IMR-90 (cell line): ENCODE measurements around the gene RFPL3. TPM values are rescaled to one million over a fixed set of nuclear protein-coding genes. Genes with fewer than 3 reads are reported as not detected.

Source experiments
- ATAC-seq: fragments of 200-7000 bp; cut with Tn5 transposase; 2 replicates; pipeline ENCODE4 v1.9.1; 2020; ENCODE audit warnings: low read depth, mild to moderate bottlenecking, moderate library complexity
- BruUV-seq: library from RNA; stranded (reverse); fragments of 400-500 nt; replicated peaks from 2 replicates; lab custom pipeline; 2021; lab: Mats Ljungman, UMichigan
- CTCF ChIA-PET: fragments of 300-600 bp; formaldehyde crosslinking; extraction: SDS; loops from one replicate; lab custom pipeline; 2021; ENCODE audit warnings: antibody characterized with exemption; lab: Yijun Ruan, JAX
- POLR2A ChIA-PET: fragments of 300-600 bp; sonication (Branson Sonifier 250); formaldehyde crosslinking; loops from one replicate; lab custom pipeline; 2022; ENCODE audit warnings: antibody characterized with exemption; ENCODE audit not compliant: unreplicated experiment; lab: Charles Lee
- DNase-seq: peaks from one replicate; pipeline ENCODE4 v3.0.0; 2013
- H2AFZ ChIP-seq: replicated peaks from 2 replicates; pipeline ENCODE3; 2013; ENCODE audit warnings: low read length, mild to moderate bottlenecking; ENCODE audit not compliant: poor library complexity
- H2AK5ac ChIP-seq: 2 replicates; pipeline ENCODE4 v1.6.1; 2013; ENCODE audit warnings: low read depth, low read length, inconsistent platforms
- H2AK9ac ChIP-seq: replicated peaks from 2 replicates; pipeline ENCODE3; 2013; ENCODE audit warnings: mild to moderate bottlenecking, low read depth, low read length, moderate library complexity; ENCODE audit not compliant: poor library complexity
- H2BK120ac ChIP-seq: 2 replicates; pipeline ENCODE4 v1.6.1; 2013; ENCODE audit warnings: low read depth, low read length, inconsistent platforms
- H2BK15ac ChIP-seq: 3 replicates; pipeline ENCODE4 v1.6.1; 2013; ENCODE audit warnings: low read depth, low read length, inconsistent platforms
- H2BK20ac ChIP-seq: 2 replicates; pipeline ENCODE4 v1.6.1; 2013; ENCODE audit warnings: low read depth, mild to moderate bottlenecking, inconsistent platforms, low read length, moderate library complexity
- H2BK5ac ChIP-seq: 2 replicates; pipeline ENCODE4 v1.6.1; 2013; ENCODE audit warnings: mild to moderate bottlenecking, low read depth, low read length, inconsistent platforms; ENCODE audit not compliant: poor library complexity, severe bottlenecking
- H3K14ac ChIP-seq: replicated peaks from 2 replicates; pipeline ENCODE4 v1.6.1; 2013; ENCODE audit warnings: low read depth, low read length, inconsistent platforms
- H3K18ac ChIP-seq: 2 replicates; pipeline ENCODE4 v1.6.1; 2013; ENCODE audit warnings: low read depth, low read length, control low read depth
- H3K23ac ChIP-seq: 2 replicates; pipeline ENCODE4 v1.6.1; 2013; ENCODE audit warnings: low read depth, low read length, inconsistent platforms
- H3K27ac ChIP-seq: 2 replicates; pipeline ENCODE4 v1.5.1; 2013; ENCODE audit warnings: mild to moderate bottlenecking, control low read depth, low read length; ENCODE audit not compliant: insufficient read depth
- H3K27me3 ChIP-seq: 2 replicates; pipeline ENCODE4 v1.6.1; 2013; ENCODE audit warnings: low read length; ENCODE audit not compliant: control insufficient read depth, insufficient read depth
- H3K36me3 ChIP-seq: 2 replicates; pipeline ENCODE4 v1.6.1; 2013; ENCODE audit warnings: low read length, mixed read lengths; ENCODE audit not compliant: control insufficient read depth, insufficient read depth
- H3K4ac ChIP-seq: 2 replicates; pipeline ENCODE4 v1.6.1; 2013; ENCODE audit warnings: low read depth, low read length, inconsistent platforms
- H3K4me1 ChIP-seq: 2 replicates; pipeline ENCODE4 v1.6.1; 2013; ENCODE audit warnings: low read length, mixed read lengths; ENCODE audit not compliant: control insufficient read depth, insufficient read depth
- H3K4me2 ChIP-seq: 2 replicates; pipeline ENCODE4 v1.6.1; 2013; ENCODE audit warnings: low read depth, mild to moderate bottlenecking, control low read depth, low read length, moderate library complexity
- H3K4me3 ChIP-seq: 2 replicates; pipeline ENCODE4 v1.5.1; 2013; ENCODE audit warnings: low read depth, mild to moderate bottlenecking, control low read depth, low read length, moderate library complexity; ENCODE audit not compliant: insufficient read depth
- H3K56ac ChIP-seq: 2 replicates; pipeline ENCODE4 v1.6.1; 2013; ENCODE audit warnings: low read length, inconsistent platforms; ENCODE audit not compliant: insufficient read depth; ENCODE audit errors: extremely low read depth
- H3K79me1 ChIP-seq, 2 experiments: 2 replicates each; pipeline ENCODE4 v1.6.1; 2013; ENCODE audit warnings: low read length in 2 of 2, inconsistent platforms in 1 of 2, low read depth in 1 of 2
- H3K9ac ChIP-seq: 2 replicates; pipeline ENCODE4 v1.6.1; 2013; ENCODE audit warnings: low read depth, low read length, control low read depth
- H3K9me1 ChIP-seq: 2 replicates; pipeline ENCODE4 v1.6.1; 2013; ENCODE audit warnings: low read length, inconsistent platforms; ENCODE audit not compliant: insufficient read depth
- H3K9me3 ChIP-seq: 2 replicates; pipeline ENCODE4 v1.6.1; 2013; ENCODE audit warnings: low read length; ENCODE audit not compliant: control insufficient read depth, insufficient read depth
- H4K20me1 ChIP-seq: 2 replicates; pipeline ENCODE4 v1.6.1; 2013; ENCODE audit warnings: low read length, inconsistent platforms; ENCODE audit not compliant: insufficient read depth
- H4K5ac ChIP-seq: 2 replicates; pipeline ENCODE4 v1.6.1; 2013; ENCODE audit warnings: mild to moderate bottlenecking, low read depth, low read length, control low read depth
- H4K8ac ChIP-seq, 2 experiments: 2 replicates each; pipeline ENCODE4 v1.6.1; 2013; ENCODE audit warnings: low read depth in 2 of 2, low read length in 2 of 2, control low read depth in 1 of 2, inconsistent platforms in 1 of 2
- H4K91ac ChIP-seq: 2 replicates; pipeline ENCODE4 v1.6.1; 2013; ENCODE audit warnings: low read depth, low read length, inconsistent platforms; ENCODE audit not compliant: insufficient read depth
- CTCF ChIP-seq: conservative IDR thresholded peaks from 2 replicates; pipeline ENCODE4 v1.5.1; 2012; ENCODE audit warnings: mild to moderate bottlenecking, low read depth, low read length, improper control_type of control experiment
- RAD21 ChIP-seq: IDR thresholded peaks from 2 replicates; pipeline ENCODE4 v1.6.1; 2012; ENCODE audit warnings: low read length, improper control_type of control experiment
- SMC3 ChIP-seq: fragments of 150-350 bp; IDR thresholded peaks from 2 replicates; pipeline ENCODE4 v1.6.1; 2016; ENCODE audit warnings: low read depth, mild to moderate bottlenecking, antibody characterized with exemption, low read length, moderate library complexity
- WGBS, 2 experiments: methylation state at CpG; one replicate each; pipeline versions ENCODE4 v1.1.5 to v1.1.7; 2013; ENCODE audit warnings: missing lambda C conversion rate in 2 of 2; ENCODE audit not compliant: insufficient read length in 1 of 2; ENCODE audit errors: extremely low coverage in 2 of 2; 5-methylcytosine and 5-hydroxymethylcytosine counted together
- dilution Hi-C: fragments of 300-500 bp; cut with HindIII; formaldehyde crosslinking; loops from one replicate; pipeline ENCODE4 v1.14.3; 2018; ENCODE audit warnings: low sequenced_read_pairs; ENCODE audit not compliant: unreplicated experiment
- in situ Hi-C: fragments of 300-500 bp; cut with MboI; formaldehyde crosslinking; loops from 3 replicates; pipeline ENCODE4 v1.14.3; 2019; ENCODE audit warnings: low sequenced_read_pairs, inconsistent platforms, mixed read lengths
- intact Hi-C: fragments of 100-400 bp; cut with micrococcal nuclease; formaldehyde crosslinking; loops from 2 replicates; pipeline ENCODE4 v1.10.0; 2022
- polyA plus RNA-seq, 3 experiments: library from polyadenylated mRNA; depleted of rRNA; stranded (reverse); fragments of >200 nt; gene quantifications; 2 replicates each; pipeline ENCODE4 v1.2.3, GENCODE V29; 2012; ENCODE audit warnings: low replicate concordance in 1 of 3
- total RNA-seq: library from RNA; depleted of rRNA; stranded (reverse); fragments of >200 nt; gene quantifications from 2 replicates; pipeline ENCODE4 v1.2.3, GENCODE V29; 2012
- TF ChIP-seq, protein P1 (sequence below): fragments of 150-350 bp; IDR thresholded peaks from 2 replicates; pipeline ENCODE4 v1.6.1; 2017; ENCODE audit warnings: mild to moderate bottlenecking, antibody characterized with exemption, low read length, low read depth

The RFPL3 gene
- total and polyA plus RNA-seq, 2 of the 4 experiments (the other 2 are of a cell fraction), result not detected

- ChIA-PET CTCF (interaction anchor here (0.7 to 1.7 kb wide), 3 partner anchors 9 to 12 kb away, joined by 5 to 9 read pairs (median 6); no protein-coding TSS in a partner anchor), POLR2A (no interaction called here)
- H3K4me2 ChIP-seq, result no peak overlapping the region
- no peak overlapping the region for H3K14ac ChIP-seq
- no peaks in the 10 kb centered on the region for H3K9me1 ChIP-seq
- H3K4me3 ChIP-seq, result no peak overlapping the region
- in situ Hi-C loops, result loop anchor here (10.0 kb wide), 1 partner anchor 435 kb away; no protein-coding TSS in a partner anchor
- no peak overlapping the region for H2BK120ac ChIP-seq
- intact Hi-C loops, result loop anchor here (5.0 kb wide), 1 partner anchor 412 kb away; no protein-coding TSS in a partner anchor
- no peak overlapping the region for H2BK20ac ChIP-seq
- TF ChIP-seq CTCF, result peak; percentile 39
- TF ChIP-seq, protein P1, sequence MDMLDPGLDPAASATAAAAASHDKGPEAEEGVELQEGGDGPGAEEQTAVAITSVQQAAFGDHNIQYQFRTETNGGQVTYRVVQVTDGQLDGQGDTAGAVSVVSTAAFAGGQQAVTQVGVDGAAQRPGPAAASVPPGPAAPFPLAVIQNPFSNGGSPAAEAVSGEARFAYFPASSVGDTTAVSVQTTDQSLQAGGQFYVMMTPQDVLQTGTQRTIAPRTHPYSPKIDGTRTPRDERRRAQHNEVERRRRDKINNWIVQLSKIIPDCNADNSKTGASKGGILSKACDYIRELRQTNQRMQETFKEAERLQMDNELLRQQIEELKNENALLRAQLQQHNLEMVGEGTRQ, result no peak
- TF ChIP-seq SMC3, result 0 out of 2 replicates have a peak, but pooled peaks have one; percentile 18
- TF ChIP-seq RAD21, result peak; percentile 14; the same call in 1 of the 2 replicates
- no peaks in the 10 kb centered on the region for H3K4me1 ChIP-seq
- no peak overlapping the region for H2AFZ ChIP-seq
- WGBS, 2 experiments, result 73% methylated on average over 4 of the region's 4 CpGs; no CpG with 5 or more reads in 1 of the 2 experiments
- no peaks in the 10 kb centered on the region for H3K27me3 ChIP-seq
- no peaks in the 10 kb centered on the region for H4K20me1 ChIP-seq
- H4K8ac ChIP-seq, result no peak overlapping the region
- no peak overlapping the region for H2BK15ac ChIP-seq
- no peak overlapping the region for H2BK5ac ChIP-seq
- peaks cover 48% of the 10 kb centered on the region for H3K36me3 ChIP-seq
- no peak overlapping the region for H3K9ac ChIP-seq
- no peak overlapping the region for H4K5ac ChIP-seq
- no peak overlapping the region for H2AK9ac ChIP-seq
- H2AK5ac ChIP-seq, result no peak overlapping the region
- dilution Hi-C loops, result no loop called here
- H3K79me1 ChIP-seq, result peaks cover under 1 to 5% of the 10 kb centered on the region in 2 experiments; a peak in 2 of 4 replicates
- H3K18ac ChIP-seq, result no peak overlapping the region
- no peak overlapping the region for H3K27ac ChIP-seq
- H3K4ac ChIP-seq, result no peak overlapping the region
- BruUV-seq, result no TSS peak
- no peaks in the 10 kb centered on the region for H3K9me3 ChIP-seq
- DNase-seq (peak; percentile 11), ATAC-seq (no peak)
- no peak overlapping the region for H3K56ac ChIP-seq
- no peak overlapping the region for H3K23ac ChIP-seq
- no peak overlapping the region for H4K91ac ChIP-seq
Measured at GRCh38 chr22:32389685-32390084, 32.0 kb downstream of the RFPL3 start.
